BLaER1 (cell line): Measurements from ENCODE around the gene FAM89B.
A peak's percentile ranks its signal among the peaks of the same experiment; 100 is the strongest.

Experiments used
- H3K27ac ChIP-seq: shearing (Covaris generic); formaldehyde crosslinking; 2 replicates; pipeline ENCODE4 v1.8.1; 2022
- H3K27me3 ChIP-seq: shearing (Covaris generic); formaldehyde crosslinking; 2 replicates; pipeline ENCODE4 v1.8.1; 2022
- H3K36me3 ChIP-seq: shearing (Covaris generic); formaldehyde crosslinking; 2 replicates; pipeline ENCODE4 v1.8.1; 2022
- H3K4me1 ChIP-seq: shearing (Covaris generic); formaldehyde crosslinking; 2 replicates; pipeline ENCODE4 v1.8.1; 2022
- H3K4me2 ChIP-seq: shearing (Covaris generic); formaldehyde crosslinking; 2 replicates; pipeline ENCODE4 v1.8.1; 2022
- H3K4me3 ChIP-seq: shearing (Covaris generic); formaldehyde crosslinking; 2 replicates; pipeline ENCODE4 v1.8.1; 2022
- H3K9ac ChIP-seq: shearing (Covaris generic); formaldehyde crosslinking; 2 replicates; pipeline ENCODE4 v1.8.1; 2022
- H3K9me3 ChIP-seq: shearing (Covaris generic); formaldehyde crosslinking; 2 replicates; pipeline ENCODE4 v1.8.1; 2022
- H4K20me1 ChIP-seq: shearing (Covaris generic); formaldehyde crosslinking; 2 replicates; pipeline ENCODE4 v1.8.1; 2022
- Cebpa-rat ChIP-seq: shearing (Covaris generic); IDR thresholded peaks from 2 replicates; pipeline ENCODE4 v1.8.1; 2022

FAM89B gene

DNA sequence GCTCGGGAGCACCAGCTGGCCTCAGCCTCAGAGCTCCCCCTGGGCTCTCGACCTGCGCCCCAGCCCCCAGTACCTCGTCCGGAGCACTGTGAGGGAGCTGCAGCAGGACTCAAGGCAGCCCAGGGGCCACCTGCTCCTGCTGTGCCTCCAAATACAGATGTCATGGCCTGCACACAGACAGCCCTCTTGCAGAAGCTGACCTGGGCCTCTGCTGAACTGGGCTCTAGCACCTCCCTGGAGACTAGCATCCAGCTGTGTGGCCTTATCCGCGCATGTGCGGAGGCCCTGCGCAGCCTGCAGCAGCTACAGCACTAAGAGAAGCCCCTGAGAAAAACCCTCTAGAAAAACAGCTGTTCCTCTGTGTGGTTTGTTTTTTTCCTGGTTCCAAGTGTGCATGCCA is 918 bp upstream of the FAM89B start:
- Histone ChIP-seq H3K27ac (peak overlapping the region; percentile 85), H3K9ac (peak overlapping the region; percentile 98), H3K4me1 (peaks cover 65% of the 10 kb centered on the region), H3K4me2 (peak overlapping the region; percentile 100), H3K4me3 (peak overlapping the region; percentile 90), H3K36me3 (no peaks in the 10 kb centered on the region; the same call in 1 of the 2 replicates), H4K20me1 (peaks cover 38% of the 10 kb centered on the region), H3K9me3 (no peaks in the 10 kb centered on the region), H3K27me3 (no peaks in the 10 kb centered on the region)
- no peak for TF ChIP-seq Cebpa-rat

DNA sequence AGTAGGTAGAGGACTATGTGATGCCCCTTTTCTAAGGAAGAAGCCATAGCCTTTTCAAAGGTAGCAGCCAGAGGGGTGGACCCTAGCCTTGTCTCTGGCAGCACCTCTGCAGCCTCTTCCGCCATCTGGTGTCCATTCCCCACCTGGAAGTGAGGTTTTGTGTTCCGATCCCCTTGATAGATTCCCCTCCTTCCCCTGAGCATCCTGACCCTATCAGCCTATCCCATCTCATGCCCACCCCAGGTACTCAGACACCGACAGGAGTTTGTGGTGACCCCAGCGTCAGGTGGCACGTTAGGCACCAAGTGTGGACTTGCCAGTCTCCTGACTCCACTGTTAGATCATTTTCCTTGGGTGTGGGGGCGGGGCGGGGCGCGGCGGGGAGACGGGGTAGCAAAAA is 398 bp upstream of the FAM89B start:
- Histone ChIP-seq H3K27me3 (no peaks in the 10 kb centered on the region), H3K9ac (peak overlapping the region; percentile 98), H3K4me2 (peak overlapping the region; percentile 100), H3K4me1 (peaks cover 65% of the 10 kb centered on the region), H3K36me3 (no peaks in the 10 kb centered on the region; the same call in 1 of the 2 replicates), H3K9me3 (no peaks in the 10 kb centered on the region), H3K4me3 (peak overlapping the region; percentile 90), H3K27ac (peak overlapping the region; percentile 85), H4K20me1 (peaks cover 39% of the 10 kb centered on the region)
- no peak for TF ChIP-seq Cebpa-rat

DNA sequence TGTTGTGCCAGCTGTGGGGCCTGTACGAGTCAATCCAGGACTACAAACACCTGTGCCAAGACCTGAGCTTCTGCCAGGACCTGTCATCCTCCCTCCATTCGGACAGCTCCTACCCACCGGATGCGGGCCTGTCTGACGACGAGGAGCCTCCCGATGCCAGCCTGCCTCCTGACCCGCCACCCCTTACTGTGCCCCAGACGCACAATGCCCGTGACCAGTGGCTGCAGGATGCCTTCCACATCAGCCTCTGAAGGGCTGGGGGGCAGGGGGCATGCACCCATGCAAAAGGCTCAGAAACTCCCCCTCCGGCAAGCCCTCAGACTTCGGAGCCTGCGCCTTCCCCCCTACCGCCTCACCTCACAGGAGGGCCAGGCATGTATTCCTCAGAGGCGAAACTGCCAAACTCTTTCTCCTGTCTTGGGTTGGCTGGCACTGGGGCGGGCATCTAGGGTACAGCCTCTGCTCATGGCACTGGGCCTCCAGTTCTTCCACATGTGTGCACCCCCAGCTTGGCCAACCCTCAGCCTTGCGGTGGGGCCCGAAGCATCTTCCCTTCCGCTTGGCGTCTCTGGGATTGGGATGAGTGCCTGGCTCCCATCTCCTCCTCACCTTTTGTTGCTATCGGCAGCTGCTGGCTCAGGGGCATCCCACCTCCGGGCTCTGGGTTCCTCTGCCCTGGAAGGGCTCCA is 1.2 kb downstream of the FAM89B start:
- H3K27ac ChIP-seq = peak overlapping the region; percentile 96
- H3K36me3 ChIP-seq = peaks cover 9% of the 10 kb centered on the region
- H4K20me1 ChIP-seq = peaks cover 55% of the 10 kb centered on the region
- TF ChIP-seq Cebpa-rat = no peak
- peak overlapping the region; percentile 100 for H3K4me2 ChIP-seq
- H3K9me3 ChIP-seq = no peaks in the 10 kb centered on the region
- H3K4me1 ChIP-seq = peaks cover 65% of the 10 kb centered on the region
- peak overlapping the region; percentile 90 for H3K4me3 ChIP-seq
- no peaks in the 10 kb centered on the region for H3K27me3 ChIP-seq
- peak overlapping the region; percentile 98 for H3K9ac ChIP-seq

DNA sequence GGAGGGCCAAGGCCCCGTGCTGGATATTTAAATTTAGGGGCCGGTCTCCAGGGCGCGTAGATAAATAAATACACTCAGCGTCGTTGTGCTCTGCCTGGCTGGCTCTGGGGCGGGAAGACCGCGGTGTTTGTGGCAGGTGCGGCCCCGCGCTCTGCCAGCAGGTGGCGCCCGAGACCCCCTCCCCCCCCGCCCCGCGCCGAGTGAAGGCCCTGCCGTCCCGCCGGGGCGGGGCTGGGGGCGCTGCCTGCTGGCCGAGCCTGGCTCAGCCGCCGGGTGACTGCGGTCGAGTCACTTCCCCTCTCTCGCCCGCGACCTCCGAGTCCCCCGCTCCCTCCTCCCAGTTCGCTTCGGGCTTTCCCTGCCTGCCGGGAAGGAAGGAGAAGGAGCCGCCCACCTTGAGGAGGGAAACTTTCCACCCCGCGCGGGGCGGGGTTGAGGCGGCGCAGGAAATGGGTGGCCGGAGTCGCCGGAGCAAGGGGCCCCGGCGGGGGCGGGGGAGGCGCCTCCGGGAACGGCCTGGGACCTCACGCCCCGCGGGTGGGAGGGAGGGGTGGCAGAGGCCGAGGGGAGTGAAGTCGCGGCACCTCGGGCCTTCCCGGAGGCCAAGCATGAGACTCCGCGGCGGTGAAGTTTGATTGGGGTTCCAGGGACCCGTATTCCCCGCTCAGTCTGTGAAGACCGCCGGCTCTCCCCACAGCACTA is 1.9 kb downstream of the FAM89B start:
- Histone ChIP-seq H3K4me3 (peak overlapping the region; percentile 90), H3K27ac (peak overlapping the region; percentile 96), H3K4me2 (peak overlapping the region; percentile 100), H3K36me3 (peaks cover 16% of the 10 kb centered on the region), H3K27me3 (no peaks in the 10 kb centered on the region), H3K4me1 (peaks cover 61% of the 10 kb centered on the region), H4K20me1 (peaks cover 61% of the 10 kb centered on the region), H3K9ac (peak overlapping the region; percentile 98), H3K9me3 (no peaks in the 10 kb centered on the region)
- no peak for TF ChIP-seq Cebpa-rat

- H3K4me2 ChIP-seq = peak overlapping the region; percentile 100
- H3K9me3 ChIP-seq = no peaks in the 10 kb centered on the region
- peaks cover 23% of the 10 kb centered on the region for H3K36me3 ChIP-seq
- peaks cover 59% of the 10 kb centered on the region for H3K4me1 ChIP-seq
- peaks cover 68% of the 10 kb centered on the region for H4K20me1 ChIP-seq
- peak overlapping the region; percentile 72 for H3K9ac ChIP-seq
- TF ChIP-seq Cebpa-rat = no peak
- no peaks in the 10 kb centered on the region for H3K27me3 ChIP-seq
- peak overlapping the region; percentile 90 for H3K4me3 ChIP-seq
- peak overlapping the region; percentile 79 for H3K27ac ChIP-seq
Observed at GRCh38 chr11:65574811-65575567, 2.7 kb downstream of the FAM89B start.

DNA sequence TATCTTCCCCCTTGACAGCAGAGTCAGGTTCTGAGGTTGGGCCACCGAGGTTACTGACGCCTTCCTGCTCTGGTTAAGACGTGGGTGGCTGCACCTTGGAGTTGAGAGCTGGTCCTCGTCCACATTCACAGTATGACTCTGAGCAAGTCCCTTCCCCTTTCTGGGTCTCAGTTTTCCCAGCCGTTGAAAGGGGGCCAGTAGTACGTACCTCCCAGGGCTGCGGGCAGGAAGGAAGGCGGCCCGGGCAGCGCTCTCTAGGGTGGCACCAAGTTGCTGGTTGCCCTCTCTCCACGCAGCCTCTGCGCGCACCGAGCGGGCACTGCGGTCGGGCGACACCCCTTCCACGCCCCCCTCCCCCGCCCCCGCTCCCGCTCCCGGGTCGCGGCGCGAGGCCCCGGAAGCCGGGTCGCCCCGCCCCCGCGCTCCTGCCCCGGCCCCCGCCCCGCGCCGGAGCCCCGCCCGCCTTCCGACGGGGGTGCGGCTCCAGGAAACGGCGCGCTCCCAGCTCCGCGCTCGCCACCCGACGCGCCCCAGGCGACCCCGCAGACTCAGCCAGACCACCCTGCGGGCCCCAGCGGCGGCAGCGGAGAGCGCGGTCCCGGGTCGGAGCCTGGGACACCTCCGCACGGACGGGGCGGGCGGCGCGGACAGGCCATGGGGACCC is 3.4 kb downstream of the FAM89B start, which contains the start of gene EHBP1L1:
Gene EHBP1L1, plus strand, starts transcription at position 486 of the 664 bp plus-strand sequence. CDS start 250 bp downstream, outside the sequence.
- peaks cover 30% of the 10 kb centered on the region for H3K36me3 ChIP-seq
- peak within 1 kb of the TSS; percentile 90 for H3K4me3 ChIP-seq
- peaks cover 73% of the 10 kb centered on the region for H4K20me1 ChIP-seq
- no peak for TF ChIP-seq Cebpa-rat
- peaks cover 59% of the 10 kb centered on the region for H3K4me1 ChIP-seq
- H3K4me2 ChIP-seq = peak within 1 kb of the TSS; percentile 100
- peak within 1 kb of the TSS; percentile 97 for H3K27ac ChIP-seq
- H3K9me3 ChIP-seq = no peaks in the 10 kb centered on the region
- H3K27me3 ChIP-seq = no peaks in the 10 kb centered on the region
- peak within 1 kb of the TSS; percentile 96 for H3K9ac ChIP-seq

DNA sequence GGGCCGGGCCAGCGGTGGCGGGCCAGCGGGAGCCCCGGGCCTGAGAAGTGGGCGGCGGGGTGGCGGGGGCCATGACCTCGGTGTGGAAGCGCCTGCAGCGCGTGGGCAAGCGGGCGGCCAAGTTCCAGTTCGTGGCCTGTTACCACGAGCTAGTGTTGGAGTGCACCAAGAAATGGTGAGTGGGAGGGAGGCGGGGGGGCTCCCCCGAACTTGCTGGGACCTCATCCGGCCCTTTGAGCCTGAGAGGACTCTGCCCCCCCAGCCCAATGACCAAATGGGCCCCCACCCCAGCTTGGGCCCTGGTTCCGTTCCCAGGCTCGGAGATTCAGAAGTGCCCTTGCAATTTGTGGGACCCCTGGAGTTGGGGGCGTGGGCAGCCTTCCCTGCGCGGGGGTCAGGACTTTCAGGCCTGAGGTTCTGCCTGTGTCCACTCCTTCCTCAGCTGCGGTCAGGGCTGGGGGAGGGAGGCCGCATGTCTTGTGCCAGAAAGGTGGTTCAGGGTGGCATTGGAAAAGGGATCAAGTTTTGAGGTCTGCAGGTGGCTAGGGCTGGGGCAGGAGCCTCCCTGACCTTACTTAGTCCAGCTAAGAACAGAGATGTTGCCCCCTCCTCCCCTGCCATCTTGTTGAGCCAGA is 4.0 kb downstream of the FAM89B start:
- H3K27me3 ChIP-seq = no peaks in the 10 kb centered on the region
- peaks cover 53% of the 10 kb centered on the region for H3K4me1 ChIP-seq
- H3K9me3 ChIP-seq = no peaks in the 10 kb centered on the region
- H3K36me3 ChIP-seq = peaks cover 37% of the 10 kb centered on the region
- H3K4me2 ChIP-seq = peak overlapping the region; percentile 100
- TF ChIP-seq Cebpa-rat = no peak
- H3K27ac ChIP-seq = peak overlapping the region; percentile 97
- H3K9ac ChIP-seq = peak overlapping the region; percentile 96
- peaks cover 71% of the 10 kb centered on the region for H4K20me1 ChIP-seq
- peak overlapping the region; percentile 90 for H3K4me3 ChIP-seq

DNA sequence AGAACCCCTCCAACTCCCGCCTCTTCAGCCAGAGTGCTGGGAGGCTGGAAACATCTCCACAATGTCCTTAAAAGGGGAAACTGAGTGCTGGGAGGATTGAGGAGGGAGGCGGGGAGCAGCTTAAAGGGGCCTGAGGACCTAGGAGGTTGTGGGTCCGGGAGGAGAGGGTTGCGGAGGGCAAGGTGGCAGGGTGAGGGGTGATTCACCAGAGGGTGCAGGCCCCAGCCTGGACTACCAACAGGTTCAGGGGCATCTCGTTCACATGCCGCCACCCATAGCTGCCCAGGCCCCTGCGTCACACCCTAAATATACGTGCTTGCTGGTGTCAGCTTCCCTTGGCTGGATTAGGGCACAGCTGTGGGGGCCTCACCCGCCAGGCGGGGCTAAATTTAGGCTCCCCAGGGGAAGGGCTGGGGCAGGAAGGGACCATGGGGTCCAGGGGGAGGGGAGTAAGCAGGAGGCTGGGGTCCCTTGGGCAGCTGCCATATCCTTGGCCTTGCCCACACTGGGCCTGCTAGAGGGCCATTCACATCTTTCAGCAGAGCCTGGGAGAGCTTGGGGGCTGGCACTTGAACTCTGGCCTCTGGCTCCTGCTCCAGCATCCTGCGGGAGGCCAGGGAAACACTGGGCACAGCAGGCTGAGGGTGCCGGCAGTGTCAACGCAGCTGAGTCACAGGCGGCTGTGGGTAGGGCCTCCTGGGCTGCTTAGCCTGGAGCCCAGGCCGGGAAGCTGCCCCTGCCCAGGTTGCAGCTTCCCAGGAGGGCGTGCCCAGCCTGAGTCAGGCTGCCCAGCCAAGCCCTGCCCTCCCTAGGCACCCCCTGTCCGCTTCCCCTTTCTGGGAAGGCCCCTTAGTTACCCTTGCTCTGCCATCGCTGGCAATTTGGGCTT is 4.8 kb downstream of the FAM89B start:
- Histone ChIP-seq H3K27ac (peak overlapping the region; percentile 97), H3K9me3 (no peaks in the 10 kb centered on the region), H3K4me1 (peaks cover 46% of the 10 kb centered on the region), H3K4me2 (peak overlapping the region; percentile 100), H3K9ac (peak overlapping the region; percentile 96), H4K20me1 (peaks cover 70% of the 10 kb centered on the region), H3K27me3 (no peaks in the 10 kb centered on the region), H3K36me3 (peaks cover 44% of the 10 kb centered on the region), H3K4me3 (peak overlapping the region; percentile 90)
- TF ChIP-seq Cebpa-rat = no peak
